ENCODE data around the gene APBA2. TPM values are rescaled to one million over a fixed set of nuclear protein-coding genes. Genes with fewer than 3 reads are reported as not detected.

The APBA2 gene
- total and polyA plus RNA-seq, 10 of the 15 experiments (the other 5 are each of a cell fraction or from before 2014, with no cell fraction given), result 0.06 to 0.26 (median 0.07) TPM; not detected in 7

GRCh38 chr15:28967990-28968389 lies 82.2 kb downstream of the APBA2 start:
- BruUV-seq (replicated peaks), result no TSS peak
- intact Hi-C loops (cut with micrococcal nuclease; ENCODE audit: unreplicated experiment), result no loop called here

More at GRCh38 chr15:28967990-28968389, 82.2 kb downstream of the APBA2 start:
- H3K27ac ChIP-seq (ENCODE audit: control insufficient read depth, insufficient read depth), result no peak overlapping the region
- no peaks in the 10 kb centered on the region for H3K4me1 ChIP-seq (ENCODE audit: control insufficient read depth, insufficient read depth, low read length)
- no peaks in the 10 kb centered on the region for H3K9me3 ChIP-seq (replicated peaks; ENCODE audit: control insufficient read depth, insufficient read depth, low read length)
- ATAC-seq, result no peak
- ChIA-PET POLR2A (no interaction called here), SMC1A (ENCODE audit: uncharacterized antibody, unreplicated experiment) (no interaction called here), RAD21 (ENCODE audit: unreplicated experiment) (no interaction called here), CTCF (no interaction called here)
- WGBS (ENCODE audit: insufficient coverage, insufficient replicate concordance, low lambda C conversion rate, missing lambda C conversion rate), result 50% methylated on average over 6 of the region's 6 CpGs
- no peaks in the 10 kb centered on the region for H3K36me3 ChIP-seq (ENCODE audit: control insufficient read depth in 2 of 2, insufficient read depth in 2 of 2, low read length in 1 of 2)
- no peaks in the 10 kb centered on the region for H3K79me2 ChIP-seq (ENCODE audit: control insufficient read depth, insufficient read depth, low read length)
- H3K4me3 ChIP-seq, result no peak overlapping the region
- DNase-seq (ENCODE audit: low read depth, low spot score), result no peak
- no peak overlapping the region for H2AFZ ChIP-seq (ENCODE audit: control insufficient read depth, low read depth, low read length)
- no peaks in the 10 kb centered on the region for H4K20me1 ChIP-seq (ENCODE audit: control insufficient read depth, insufficient read depth)
- TF ChIP-seq POLR2AphosphoS5 (IDR thresholded peaks at IDR 0.05; ENCODE audit: low read length), result no peak
- TF ChIP-seq CUX1 (IDR thresholded peaks at IDR 0.05; ENCODE audit: insufficient replicate concordance, low read depth, low read length), result no peak
- TF ChIP-seq TAF1 (IDR thresholded peaks at IDR 0.05; ENCODE audit: borderline replicate concordance, low read depth, low read length), result no peak
- no peak for TF ChIP-seq ZNF217 (IDR thresholded peaks at IDR 0.05)
- TF ChIP-seq PML (IDR thresholded peaks at IDR 0.05; ENCODE audit: low read length), result no peak
- TF ChIP-seq RELA (IDR thresholded peaks at IDR 0.05; ENCODE audit: borderline replicate concordance, partially characterized antibody), result no peak
- TF ChIP-seq RAD21 (IDR thresholded peaks at IDR 0.05; ENCODE audit: insufficient read depth, low read depth, low read length), result no peak
- TF ChIP-seq CREB1 (IDR thresholded peaks at IDR 0.05; ENCODE audit: low read depth), result no peak
- TF ChIP-seq CBX5 (IDR thresholded peaks at IDR 0.05; ENCODE audit: low read depth), result no peak
- no peak for TF ChIP-seq HDAC2 (IDR thresholded peaks at IDR 0.05)
- in situ Hi-C loops (cut with MboI), result no loop called here
- FAIRE-seq, result no peak
- H3K27me3 ChIP-seq (replicated peaks in 1 of 2; ENCODE audit: control insufficient read depth in 2 of 2, insufficient read depth in 2 of 2, low read length in 1 of 2), result no peaks in the 10 kb centered on the region; a peak in 1 of 4 replicates
- no peak overlapping the region for H3K4me2 ChIP-seq (ENCODE audit: control insufficient read depth, insufficient read depth)
- H3K9ac ChIP-seq (ENCODE audit: control insufficient read depth, insufficient read depth, low read length), result no peak overlapping the region
